Left lung (tissue), 10 donors: ENCODE data around the gene RAB5B. TPM values are rescaled to one million over a fixed set of nuclear protein-coding genes. Genes with fewer than 3 reads are reported as not detected.

ENCODE experiments used
- ATAC-seq: fragments of 200-7000 bp; cut with Tn5 transposase; one replicate; pipeline ENCODE4 v1.9.1; 2020; ENCODE audit warnings: moderate library complexity
- DNase-seq, 4 donors: peaks; one replicate each; pipeline ENCODE4 v3.0.0-alpha.2; 2013 to 2020
- H3K27ac ChIP-seq, 2 donors: fragments of 200-600 bp; sonication (generic) in 1 of 2; one replicate each; pipeline versions ENCODE4 v1.5.0 to v1.8.0; 2020 to 2021
- H3K27me3 ChIP-seq, 2 donors: fragments of 200-600 bp; sonication (generic) in 1 of 2; one replicate each; pipeline versions ENCODE4 v1.5.0 to v1.8.0; 2020 to 2021
- H3K36me3 ChIP-seq, 2 donors: fragments of 200-600 bp; sonication (generic) in 1 of 2; one replicate each; pipeline versions ENCODE4 v1.5.0 to v1.8.0; 2020 to 2021
- H3K4me1 ChIP-seq, 2 donors: fragments of 200-600 bp; one replicate each; pipeline ENCODE4 v1.8.0; 2021
- H3K4me3 ChIP-seq, 2 donors: fragments of 200-600 bp; sonication (generic) in 1 of 2; one replicate each; pipeline versions ENCODE4 v1.5.0 to v1.8.0; 2020 to 2021; ENCODE audit warnings: mild to moderate bottlenecking in 1 of 2
- H3K9me3 ChIP-seq, 2 donors: fragments of 200-600 bp; sonication (generic) in 1 of 2; one replicate each; pipeline versions ENCODE4 v1.5.0 to v1.8.0; 2020 to 2021
- intact Hi-C, 2 donors: fragments of 100-400 bp; cut with DNase I; formaldehyde crosslinking; loops; one replicate each; pipeline versions ENCODE4 v1.11.2 to v1.14.2; 2022
- polyA plus RNA-seq, 6 donors: library from polyadenylated mRNA; unstranded; fragments of 120-200 nt; gene quantifications; one replicate each; pipeline ENCODE4 v1.2.1, GENCODE V29; 2013; ENCODE audit not compliant: insufficient read length in 6 of 6
- total RNA-seq, 2 donors: library from RNA; stranded (reverse); fragmentation: NEBNext Ultra II Directional; extraction: Animal tissue kit (Norgen Biotek cat#: 25700); gene quantifications; one replicate each; pipeline ENCODE4 v1.2.1, GENCODE V29; 2021
- TF ChIP-seq, protein P1 (sequence below), 2 donors: fragments of 200-600 bp; sonication (generic) in 1 of 2; IDR thresholded peaks; one replicate each; pipeline versions ENCODE4 v1.5.0 to v1.8.0; 2021; ENCODE audit warnings: antibody characterized with exemption in 2 of 2
- donor health status: DM: no; HTN: yes; CAD: no.
- donor health status: DM: no; HTN: no; CAD: no.

Gene RAB5B
- total and polyA plus RNA-seq, 8 donors: 116 to 175 (median 142) TPM

- H3K9me3 ChIP-seq: no peaks in the 10 kb centered on the region
- H3K4me3 ChIP-seq: no peak overlapping the region
- intact Hi-C loops: no loop called here
- H3K4me1 ChIP-seq: no peaks in the 10 kb centered on the region
- no peaks in the 10 kb centered on the region for H3K27me3 ChIP-seq
- TF ChIP-seq, protein P1, sequence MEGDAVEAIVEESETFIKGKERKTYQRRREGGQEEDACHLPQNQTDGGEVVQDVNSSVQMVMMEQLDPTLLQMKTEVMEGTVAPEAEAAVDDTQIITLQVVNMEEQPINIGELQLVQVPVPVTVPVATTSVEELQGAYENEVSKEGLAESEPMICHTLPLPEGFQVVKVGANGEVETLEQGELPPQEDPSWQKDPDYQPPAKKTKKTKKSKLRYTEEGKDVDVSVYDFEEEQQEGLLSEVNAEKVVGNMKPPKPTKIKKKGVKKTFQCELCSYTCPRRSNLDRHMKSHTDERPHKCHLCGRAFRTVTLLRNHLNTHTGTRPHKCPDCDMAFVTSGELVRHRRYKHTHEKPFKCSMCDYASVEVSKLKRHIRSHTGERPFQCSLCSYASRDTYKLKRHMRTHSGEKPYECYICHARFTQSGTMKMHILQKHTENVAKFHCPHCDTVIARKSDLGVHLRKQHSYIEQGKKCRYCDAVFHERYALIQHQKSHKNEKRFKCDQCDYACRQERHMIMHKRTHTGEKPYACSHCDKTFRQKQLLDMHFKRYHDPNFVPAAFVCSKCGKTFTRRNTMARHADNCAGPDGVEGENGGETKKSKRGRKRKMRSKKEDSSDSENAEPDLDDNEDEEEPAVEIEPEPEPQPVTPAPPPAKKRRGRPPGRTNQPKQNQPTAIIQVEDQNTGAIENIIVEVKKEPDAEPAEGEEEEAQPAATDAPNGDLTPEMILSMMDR (IDR thresholded peaks at IDR 0.05): no peak
- DNase-seq (no peak), ATAC-seq (no peak)
- H3K27ac ChIP-seq: no peak overlapping the region
- H3K36me3 ChIP-seq: peaks cover 0 to 82% of the 10 kb centered on the region in 2 donors
These were observed 27.3 kb upstream of the RAB5B start for GRCh38 chr12:55946553-55946952.

GRCh38 chr12:55955344-55955743 lies 18.5 kb upstream of the RAB5B start:
- no peak overlapping the region for H3K27ac ChIP-seq
- no peaks in the 10 kb centered on the region for H3K4me1 ChIP-seq
- H3K36me3 ChIP-seq: peaks cover 0 to 39% of the 10 kb centered on the region in 2 donors
- no peak overlapping the region for H3K4me3 ChIP-seq
- TF ChIP-seq, protein P1 (IDR thresholded peaks at IDR 0.05): no peak
- intact Hi-C loops: no loop called here
- no peaks in the 10 kb centered on the region for H3K9me3 ChIP-seq
- DNase-seq: no peak
- H3K27me3 ChIP-seq: no peaks in the 10 kb centered on the region
- no peak for ATAC-seq

DNA sequence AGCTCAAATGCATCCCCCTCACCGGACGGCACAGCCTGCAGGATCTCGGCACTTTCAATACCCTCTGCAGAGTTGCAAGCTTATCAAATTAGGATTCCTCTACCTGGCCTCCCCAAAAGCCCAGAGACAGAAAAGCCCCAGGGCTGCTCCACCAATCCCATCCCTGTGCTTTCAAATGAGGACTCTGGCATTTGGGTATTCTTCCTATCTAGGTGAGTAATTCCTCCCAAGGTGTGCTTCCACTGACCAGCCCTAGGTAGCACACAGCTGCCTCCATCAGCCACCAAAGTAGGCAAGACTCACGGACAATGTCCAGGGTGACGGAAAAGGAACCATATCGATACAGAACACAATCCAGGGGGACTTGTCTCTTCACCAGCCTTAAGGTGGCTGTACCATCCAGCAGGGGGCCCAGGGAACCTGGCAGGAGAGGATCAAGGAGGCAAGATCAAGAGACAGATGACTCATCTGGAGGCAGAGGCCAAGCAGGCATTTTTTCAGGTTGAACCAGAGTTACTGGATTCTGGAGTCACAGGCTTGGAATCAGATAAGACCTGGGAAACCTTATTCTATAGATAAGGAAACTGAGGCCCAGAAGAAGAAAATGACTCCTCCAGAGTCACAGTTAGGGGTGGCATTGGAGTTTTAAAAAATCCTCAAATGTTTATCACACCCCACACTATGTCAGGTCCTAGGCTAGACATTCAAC lies 17.9 kb upstream of the RAB5B start:
- no peaks in the 10 kb centered on the region for H3K27me3 ChIP-seq
- H3K27ac ChIP-seq: no peak overlapping the region
- intact Hi-C loops: no loop called here
- no peak overlapping the region for H3K4me3 ChIP-seq
- no peak for DNase-seq
- H3K4me1 ChIP-seq: no peaks in the 10 kb centered on the region
- peaks cover 0 to 35% of the 10 kb centered on the region in 2 donors for H3K36me3 ChIP-seq
- TF ChIP-seq, protein P1 (IDR thresholded peaks at IDR 0.05): peak in 1 of 2 donors; percentile 21
- no peaks in the 10 kb centered on the region for H3K9me3 ChIP-seq
- ATAC-seq: peak; percentile 70

GRCh38 chr12:55957106-55957859 lies 16.6 kb upstream of the RAB5B start:
- intact Hi-C loops: no loop called here
- TF ChIP-seq, protein P1 (IDR thresholded peaks at IDR 0.05): no peak
- H3K4me1 ChIP-seq: no peaks in the 10 kb centered on the region
- peaks cover 0 to 22% of the 10 kb centered on the region in 2 donors for H3K36me3 ChIP-seq
- H3K27ac ChIP-seq: no peak overlapping the region
- no peaks in the 10 kb centered on the region for H3K9me3 ChIP-seq
- H3K27me3 ChIP-seq: no peaks in the 10 kb centered on the region
- DNase-seq: peak in 1 of 4 donors; percentile 50
- ATAC-seq: peak; percentile 78
- no peak overlapping the region for H3K4me3 ChIP-seq

DNA sequence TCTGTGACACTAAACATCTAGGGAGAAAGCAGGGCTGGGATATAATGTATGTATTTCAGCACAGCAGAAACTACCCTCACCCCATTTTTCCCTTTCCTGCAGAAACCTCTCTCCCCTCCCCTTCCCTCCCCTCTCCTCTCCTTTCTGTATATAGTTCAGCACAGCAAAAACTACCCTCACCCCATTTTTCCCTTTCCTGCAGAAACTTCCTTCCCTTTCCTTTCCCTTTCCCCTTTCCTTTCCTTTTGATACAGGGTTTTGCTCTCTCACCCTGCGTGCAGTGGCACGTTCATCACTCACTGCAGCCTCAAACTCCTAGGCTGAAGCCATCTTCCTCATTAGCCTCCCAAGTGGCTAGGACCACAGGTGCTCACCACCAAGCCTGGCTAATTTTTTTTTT lies 10.1 kb upstream of the RAB5B start:
- no peak for ATAC-seq
- intact Hi-C loops: no loop called here

More for the DNA sequence above, 10.1 kb upstream of the RAB5B start:
- no peaks in the 10 kb centered on the region for H3K9me3 ChIP-seq
- H3K36me3 ChIP-seq: no peaks in the 10 kb centered on the region
- H3K4me1 ChIP-seq: peaks cover 6 to 23% of the 10 kb centered on the region in 2 donors
- H3K27ac ChIP-seq: no peak overlapping the region
- no peaks in the 10 kb centered on the region for H3K27me3 ChIP-seq
- DNase-seq: no peak
- TF ChIP-seq, protein P1 (IDR thresholded peaks at IDR 0.05): no peak
- no peak overlapping the region for H3K4me3 ChIP-seq
